GM12878 (cell line): Measurements from ENCODE around the gene USP46. TPM values are rescaled to one million over a fixed set of nuclear protein-coding genes. Genes with fewer than 3 reads are reported as not detected.

ENCODE experiments used
- ATAC-seq: fragments of 200-7000 bp; cut with Tn5 transposase; 3 replicates; pipeline ENCODE4 v1.9.1; 2020; ENCODE audit warnings: mild to moderate bottlenecking, moderate library complexity
- BruUV-seq: library from RNA; stranded (reverse); fragments of 400-500 nt; replicated peaks from 2 replicates; lab custom pipeline; 2021; lab: Mats Ljungman, UMichigan
- CTCF ChIA-PET: fragments of 300-600 bp; sonication (Branson Sonifier 250); formaldehyde crosslinking; extraction: SDS; loops from one replicate; lab custom pipeline; 2021; ENCODE audit warnings: inconsistent platforms; lab: Yijun Ruan, JAX
- POLR2A ChIA-PET: fragments of 350-600 bp; formaldehyde crosslinking; extraction: SDS; loops from one replicate; lab custom pipeline; 2021; ENCODE audit warnings: inconsistent platforms; lab: Charles Lee
- RAD21 ChIA-PET: fragments of 300-600 bp; sonication (Branson Sonifier 250); formaldehyde crosslinking; loops from one replicate; lab custom pipeline; 2023; ENCODE audit warnings: antibody characterized with exemption; ENCODE audit not compliant: unreplicated experiment; lab: Charles Lee
- SMC1A ChIA-PET: fragments of 300-600 bp; sonication (Branson Sonifier 250); formaldehyde crosslinking; loops from one replicate; lab custom pipeline; 2023; ENCODE audit not compliant: unreplicated experiment, uncharacterized antibody; lab: Charles Lee
- DNase-seq: peaks from one replicate; pipeline ENCODE4 v3.0.0-alpha.2; 2011; ENCODE audit warnings: low read depth, low spot score
- FAIRE-seq: peaks from 3 replicates; lab custom pipeline; 2011; peaks lifted over from hg19 to GRCh38; lab: Jason Lieb, UNC
- H2AFZ ChIP-seq: 2 replicates; pipeline ENCODE4 v1.6.0; 2011; ENCODE audit warnings: low read depth, low read length, control low read depth; ENCODE audit not compliant: control insufficient read depth
- H3K27ac ChIP-seq: 2 replicates; pipeline ENCODE4 v1.5.1; 2011; ENCODE audit warnings: control low read depth; ENCODE audit not compliant: control insufficient read depth, insufficient read depth
- H3K27me3 ChIP-seq, 2 experiments: replicated peaks in 1 of 2; 2 replicates each; pipeline versions ENCODE4 v1.6.0 to v1.6.1; 2011; ENCODE audit warnings: low read length in 1 of 2; ENCODE audit not compliant: control insufficient read depth in 2 of 2, insufficient read depth in 2 of 2
- H3K36me3 ChIP-seq, 2 experiments: 2 replicates each; pipeline ENCODE4 v1.5.1; 2011; ENCODE audit warnings: low read length in 1 of 2; ENCODE audit not compliant: control insufficient read depth in 2 of 2, insufficient read depth in 2 of 2
- H3K4me1 ChIP-seq: 2 replicates; pipeline ENCODE4 v1.6.1; 2011; ENCODE audit warnings: mild to moderate bottlenecking, low read length, moderate library complexity, mixed read lengths; ENCODE audit not compliant: control insufficient read depth, insufficient read depth
- H3K4me2 ChIP-seq: 2 replicates; pipeline ENCODE4 v1.6.0; 2011; ENCODE audit warnings: control low read depth; ENCODE audit not compliant: control insufficient read depth, insufficient read depth
- H3K4me3 ChIP-seq: fragments of 200-600 bp; sonication (generic); 2 replicates; pipeline ENCODE4 v1.5.1; 2016
- H3K79me2 ChIP-seq: 2 replicates; pipeline ENCODE4 v1.6.0; 2011; ENCODE audit warnings: low read length; ENCODE audit not compliant: control insufficient read depth, insufficient read depth
- H3K9ac ChIP-seq: 2 replicates; pipeline ENCODE4 v1.8.0; 2011; ENCODE audit warnings: low read length, control low read depth, mixed read lengths; ENCODE audit not compliant: control insufficient read depth, insufficient read depth
- H3K9me3 ChIP-seq: replicated peaks from 3 replicates; pipeline ENCODE4 v1.5.1; 2011; ENCODE audit warnings: mild to moderate bottlenecking, low read length; ENCODE audit not compliant: control insufficient read depth, insufficient read depth
- H4K20me1 ChIP-seq: 2 replicates; pipeline ENCODE4 v1.6.0; 2011; ENCODE audit not compliant: control insufficient read depth, insufficient read depth
- CHD2 ChIP-seq: IDR thresholded peaks from 2 replicates; pipeline ENCODE4 v1.6.1; 2011; ENCODE audit warnings: low read depth, low read length, improper control_type of control experiment, borderline replicate concordance
- HDGF ChIP-seq: fragments of 450-650 bp; IDR thresholded peaks from 2 replicates; pipeline ENCODE4 v1.6.1; 2016; ENCODE audit warnings: antibody characterized with exemption
- WGBS: methylation state at CpG from one replicate; pipeline ENCODE4 v1.1.6; 2016; ENCODE audit warnings: low lambda C conversion rate; ENCODE audit not compliant: insufficient replicate concordance, insufficient coverage; ENCODE audit errors: missing lambda C conversion rate; 5-methylcytosine and 5-hydroxymethylcytosine counted together
- in situ Hi-C: fragments of 300-500 bp; cut with MboI; formaldehyde crosslinking; loops from 9 replicates; pipeline ENCODE4 v1.14.3; 2018; ENCODE audit warnings: mixed read lengths
- intact Hi-C: fragments of 100-400 bp; cut with micrococcal nuclease; formaldehyde crosslinking; loops from one replicate; pipeline ENCODE4 v1.14.2; 2022; ENCODE audit not compliant: unreplicated experiment
- polyA plus RNA-seq, 11 experiments: library from polyadenylated mRNA; depleted of rRNA in 4 of 11; unstranded in 6 of 11; stranded (reverse) in 5 of 11; fragments of >200 nt; fragmentation: Nextera tagmentation in 4 of 11; fragmentation: Illumina TruSeq in 1 of 11; extraction: Ambion mirVana in 4 of 11; extraction: Trizol in 1 of 11; gene quantifications; 1 replicate in 1 of 11; 2 replicates in 10 of 11; pipeline versions ENCODE4 v1.2.1 to v1.2.3, GENCODE V29; 2011 to 2016; ENCODE audit warnings: inconsistent platforms in 2 of 11, missing spikeins in 2 of 11, low read depth in 1 of 11
- total RNA-seq, 4 experiments: library from RNA; depleted of rRNA in 3 of 4; stranded (reverse); fragments of >200 nt in 3 of 4; fragmentation: Illumina TruSeq in 1 of 4; extraction: Trizol in 1 of 4; gene quantifications; 2 replicates each; pipeline versions ENCODE4 v1.2.1 to v1.2.3, GENCODE V29; 2013 to 2021
- TF ChIP-seq, protein P1 (sequence below): fragments of 150-350 bp; IDR thresholded peaks from 2 replicates; pipeline ENCODE4 v1.6.1; 2016; ENCODE audit warnings: low read depth, low read length

Gene USP46
- total and polyA plus RNA-seq, 10 of the 15 experiments (the other 5 are each of a cell fraction or from before 2014, with no cell fraction given), result 5.3 to 20.1 (median 12.0) TPM

- ChIA-PET POLR2A (no interaction called here), RAD21 (no interaction called here), CTCF (no interaction called here), SMC1A (interaction anchor here (2.2 kb wide), 1 partner anchor 14 kb away, joined by 6 read pairs; no protein-coding TSS in a partner anchor)
- WGBS, result 84% methylated on average over 3 of the region's 3 CpGs
- H3K4me2 ChIP-seq, result no peak overlapping the region
- no TSS peak for BruUV-seq
- ATAC-seq, result no peak
- DNase-seq, result no peak
- no peaks in the 10 kb centered on the region for H4K20me1 ChIP-seq
- intact Hi-C loops (no loop called here), in situ Hi-C loops (no loop called here)
- H3K27ac ChIP-seq, result no peak overlapping the region
- no peaks in the 10 kb centered on the region for H3K27me3 ChIP-seq
- no peaks in the 10 kb centered on the region for H3K36me3 ChIP-seq
- no peak overlapping the region for H3K4me3 ChIP-seq
- no peaks in the 10 kb centered on the region; the same call in 2 of the 3 replicates for H3K9me3 ChIP-seq
- H3K79me2 ChIP-seq, result no peaks in the 10 kb centered on the region
- peaks cover 11% of the 10 kb centered on the region for H3K4me1 ChIP-seq
- no peak overlapping the region for H2AFZ ChIP-seq
- no peak for FAIRE-seq
- TF ChIP-seq HDGF, result no peak
- TF ChIP-seq, protein P1, sequence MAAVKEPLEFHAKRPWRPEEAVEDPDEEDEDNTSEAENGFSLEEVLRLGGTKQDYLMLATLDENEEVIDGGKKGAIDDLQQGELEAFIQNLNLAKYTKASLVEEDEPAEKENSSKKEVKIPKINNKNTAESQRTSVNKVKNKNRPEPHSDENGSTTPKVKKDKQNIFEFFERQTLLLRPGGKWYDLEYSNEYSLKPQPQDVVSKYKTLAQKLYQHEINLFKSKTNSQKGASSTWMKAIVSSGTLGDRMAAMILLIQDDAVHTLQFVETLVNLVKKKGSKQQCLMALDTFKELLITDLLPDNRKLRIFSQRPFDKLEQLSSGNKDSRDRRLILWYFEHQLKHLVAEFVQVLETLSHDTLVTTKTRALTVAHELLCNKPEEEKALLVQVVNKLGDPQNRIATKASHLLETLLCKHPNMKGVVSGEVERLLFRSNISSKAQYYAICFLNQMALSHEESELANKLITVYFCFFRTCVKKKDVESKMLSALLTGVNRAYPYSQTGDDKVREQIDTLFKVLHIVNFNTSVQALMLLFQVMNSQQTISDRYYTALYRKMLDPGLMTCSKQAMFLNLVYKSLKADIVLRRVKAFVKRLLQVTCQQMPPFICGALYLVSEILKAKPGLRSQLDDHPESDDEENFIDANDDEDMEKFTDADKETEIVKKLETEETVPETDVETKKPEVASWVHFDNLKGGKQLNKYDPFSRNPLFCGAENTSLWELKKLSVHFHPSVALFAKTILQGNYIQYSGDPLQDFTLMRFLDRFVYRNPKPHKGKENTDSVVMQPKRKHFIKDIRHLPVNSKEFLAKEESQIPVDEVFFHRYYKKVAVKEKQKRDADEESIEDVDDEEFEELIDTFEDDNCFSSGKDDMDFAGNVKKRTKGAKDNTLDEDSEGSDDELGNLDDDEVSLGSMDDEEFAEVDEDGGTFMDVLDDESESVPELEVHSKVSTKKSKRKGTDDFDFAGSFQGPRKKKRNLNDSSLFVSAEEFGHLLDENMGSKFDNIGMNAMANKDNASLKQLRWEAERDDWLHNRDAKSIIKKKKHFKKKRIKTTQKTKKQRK, result no peak
- TF ChIP-seq CHD2, result no peak
- TF ChIP-seq, all 136 proteins: peak for 0
- H3K9ac ChIP-seq, result no peak overlapping the region
Measured at GRCh38 chr4:52687696-52688095, 28.6 kb upstream of the USP46 start.
